Activated naive CD8-positive, alpha-beta T cell treated with anti-CD3 and anti-CD28 coated beads, Interleukin-2, amount 10 ng/mL, durations not matched to agents 7 days and 5 days (primary cell): Measurements from ENCODE around the gene C1orf174. TPM values are rescaled to one million over a fixed set of nuclear protein-coding genes. Genes with fewer than 3 reads are reported as not detected.

Experiments used
- ATAC-seq: fragments of 150-1000 bp; cut with Tn5 transposase; one replicate; pipeline ENCODE4 v1.10.0; 2021; ENCODE audit warnings: low read depth, moderate library complexity
- POLR2A ChIA-PET: fragments of 350-600 bp; sonication (Branson Sonifier 250); formaldehyde crosslinking; loops from one replicate; lab custom pipeline; 2021; ENCODE audit warnings: antibody characterized with exemption; lab: Charles Lee
- DNase-seq: peaks from one replicate; pipeline ENCODE4 v3.0.0; 2021
- H3K27ac Mint-ChIP-seq: one replicate; pipeline ENCODE4 v1.8.0; 2022; ENCODE audit warnings: mild to moderate bottlenecking, mixed read lengths
- H3K27me3 Mint-ChIP-seq: one replicate; pipeline ENCODE4 v1.8.0; 2022; ENCODE audit warnings: mild to moderate bottlenecking, moderate library complexity, mixed read lengths
- H3K36me3 Mint-ChIP-seq: one replicate; pipeline ENCODE4 v1.8.0; 2021; ENCODE audit warnings: mild to moderate bottlenecking, mixed read lengths
- H3K4me1 Mint-ChIP-seq: one replicate; pipeline ENCODE4 v1.8.0; 2021; ENCODE audit warnings: mixed read lengths
- H3K4me3 Mint-ChIP-seq: one replicate; pipeline ENCODE4 v1.8.0; 2022; ENCODE audit warnings: mild to moderate bottlenecking, moderate library complexity, mixed read lengths
- H3K9me3 Mint-ChIP-seq: one replicate; pipeline ENCODE4 v1.8.0; 2021; ENCODE audit warnings: mixed read lengths
- total RNA-seq, 2 experiments: library from RNA; stranded (reverse); gene quantifications; one replicate each; pipeline ENCODE4 v1.2.3, GENCODE V29; 2021

The C1orf174 gene
- total RNA-seq, 2 experiments from 2014 or later: 31.1 to 34.4 TPM

DNA sequence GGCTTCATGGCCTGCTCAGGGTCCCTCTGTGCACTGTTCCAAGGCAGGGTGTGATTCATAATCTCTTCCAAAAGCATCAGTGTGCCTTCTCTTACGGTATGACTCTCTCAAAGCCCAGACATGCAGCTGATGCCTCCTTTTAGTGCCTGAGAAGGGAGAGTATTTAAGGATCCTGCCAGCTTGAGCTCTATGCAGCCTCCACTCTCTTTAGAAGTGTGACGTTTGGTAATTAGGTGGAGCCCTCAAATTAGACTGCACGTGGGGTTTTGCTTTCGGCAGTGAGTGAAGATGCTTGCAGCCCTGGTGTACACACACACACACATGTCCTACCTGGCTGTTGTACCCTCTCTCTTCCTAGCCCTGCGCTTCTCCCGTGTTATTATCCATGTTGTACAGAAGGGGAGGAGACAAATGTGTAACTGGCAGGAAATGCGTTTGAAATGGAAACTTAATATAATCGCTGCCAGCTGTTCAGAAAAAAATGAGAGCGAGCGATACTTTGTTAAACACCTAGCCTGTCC lies 2.6 kb upstream of the C1orf174 start:
- peaks cover 11% of the 10 kb centered on the region for H3K36me3 Mint-ChIP-seq
- POLR2A ChIA-PET: interaction anchor here (1.0 to 6.3 kb wide), 2 partner anchors 46 to 107 kb away, joined by 6 to 64 read pairs; partner anchors contain the start of genes CEP104, DFFB and LRRC47
- peak overlapping the region; percentile 97 for H3K4me3 Mint-ChIP-seq
- no peak for ATAC-seq
- no peak for DNase-seq
- peak overlapping the region; percentile 93 for H3K27ac Mint-ChIP-seq
- H3K9me3 Mint-ChIP-seq: peaks cover 3% of the 10 kb centered on the region
- H3K27me3 Mint-ChIP-seq: no peaks in the 10 kb centered on the region
- peaks cover 43% of the 10 kb centered on the region for H3K4me1 Mint-ChIP-seq

DNA sequence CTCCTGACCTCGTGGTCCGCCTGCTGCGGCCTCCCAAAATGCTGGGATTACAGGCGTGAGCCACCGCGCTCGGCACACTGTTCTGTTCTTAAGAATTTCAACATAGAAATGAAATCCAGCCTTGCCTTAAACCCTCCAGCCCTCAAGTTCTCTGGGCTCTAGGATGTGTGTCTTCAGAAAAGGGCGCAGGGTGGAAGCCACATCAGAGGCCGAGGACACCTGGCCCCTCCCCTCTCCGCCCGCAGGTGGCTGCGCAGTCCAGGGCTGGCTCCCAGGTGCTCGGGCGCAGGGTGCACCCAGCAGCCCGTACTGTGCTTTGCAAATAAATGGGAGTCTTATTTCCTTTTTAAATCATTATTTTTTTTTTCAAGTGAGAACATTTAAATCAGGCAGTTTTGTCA lies 2.0 kb upstream of the C1orf174 start:
- DNase-seq (peak; percentile 59), ATAC-seq (no peak)
- Mint-ChIP-seq H3K27me3 (no peaks in the 10 kb centered on the region), H3K4me3 (peak overlapping the region; percentile 97), H3K4me1 (peaks cover 42% of the 10 kb centered on the region), H3K36me3 (peaks cover 14% of the 10 kb centered on the region), H3K27ac (peak overlapping the region; percentile 93), H3K9me3 (peaks cover 5% of the 10 kb centered on the region)
- POLR2A ChIA-PET: interaction anchor here (6.3 kb wide), 1 partner anchor 45 kb away, joined by 64 read pairs; the partner anchor contains the start of genes CEP104 and DFFB

- peak; percentile 12 for ATAC-seq
- H3K36me3 Mint-ChIP-seq: peaks cover 14% of the 10 kb centered on the region
- DNase-seq: peak; percentile 90
- H3K9me3 Mint-ChIP-seq: peaks cover 5% of the 10 kb centered on the region
- H3K4me1 Mint-ChIP-seq: peaks cover 47% of the 10 kb centered on the region
- H3K4me3 Mint-ChIP-seq: peak overlapping the region; percentile 97
- POLR2A ChIA-PET: interaction anchor here (1.7 to 6.3 kb wide), 2 partner anchors 11 to 44 kb away, joined by 8 to 64 read pairs; partner anchors contain the start of genes CEP104 and DFFB
- H3K27me3 Mint-ChIP-seq: no peaks in the 10 kb centered on the region
- H3K27ac Mint-ChIP-seq: peak overlapping the region; percentile 93
These were observed 977 bp upstream of the C1orf174 start for GRCh38 chr1:3900969-3901529.

DNA sequence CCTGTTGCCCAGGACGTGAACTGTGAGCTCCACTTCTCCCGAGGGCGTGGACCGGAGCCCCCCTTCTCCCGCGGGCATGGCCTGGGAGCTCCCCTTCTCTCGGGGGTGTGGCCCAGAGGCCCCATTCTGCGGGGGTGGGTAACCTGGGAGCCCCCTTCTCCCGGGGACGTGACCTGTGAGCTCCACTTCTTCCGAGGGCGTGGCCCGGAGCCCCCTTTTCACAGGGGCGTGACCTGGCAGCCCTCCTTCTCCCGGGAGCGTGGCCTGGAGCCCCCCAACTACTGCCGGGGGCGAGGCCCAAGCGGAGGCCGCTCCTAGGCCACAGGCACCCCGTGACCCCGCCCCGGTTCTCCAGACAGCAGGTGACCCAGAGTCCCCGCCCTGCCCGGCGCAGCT lies 320 bp downstream of the C1orf174 start:
- no peaks in the 10 kb centered on the region for H3K27me3 Mint-ChIP-seq
- H3K36me3 Mint-ChIP-seq: peaks cover 17% of the 10 kb centered on the region
- peaks cover 5% of the 10 kb centered on the region for H3K9me3 Mint-ChIP-seq
- H3K27ac Mint-ChIP-seq: peak overlapping the region; percentile 93
- ATAC-seq (no peak), DNase-seq (no peak)
- peaks cover 45% of the 10 kb centered on the region for H3K4me1 Mint-ChIP-seq
- peak overlapping the region; percentile 97 for H3K4me3 Mint-ChIP-seq
- POLR2A ChIA-PET: interaction anchor here (1.2 to 6.3 kb wide), 3 partner anchors 9 to 104 kb away, joined by 3 to 64 read pairs (median 8); partner anchors contain the start of genes CEP104, DFFB and LRRC47

GRCh38 chr1:3898994-3899753 lies 898 bp downstream of the C1orf174 start:
- no peak for DNase-seq
- H3K36me3 Mint-ChIP-seq: peaks cover 17% of the 10 kb centered on the region
- no peaks in the 10 kb centered on the region for H3K27me3 Mint-ChIP-seq
- H3K4me1 Mint-ChIP-seq: peaks cover 44% of the 10 kb centered on the region
- H3K9me3 Mint-ChIP-seq: peaks cover 5% of the 10 kb centered on the region
- POLR2A ChIA-PET: interaction anchor here (1.2 to 6.3 kb wide), 3 partner anchors 9 to 103 kb away, joined by 3 to 64 read pairs (median 8); partner anchors contain the start of genes CEP104, DFFB and LRRC47
- no peak for ATAC-seq
- H3K27ac Mint-ChIP-seq: peak overlapping the region; percentile 93
- peak overlapping the region; percentile 97 for H3K4me3 Mint-ChIP-seq

DNA sequence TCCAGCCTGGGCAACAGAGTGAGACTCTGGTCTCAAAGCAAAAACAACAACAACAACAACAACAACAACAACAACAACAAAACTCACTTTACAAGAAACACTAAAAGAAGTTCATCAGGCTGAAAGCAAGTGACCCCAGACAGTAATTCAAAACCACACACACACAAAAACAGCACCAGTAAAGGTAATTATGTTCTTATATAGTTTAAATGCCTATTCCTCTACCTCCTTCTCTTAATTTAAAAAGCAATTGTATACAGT lies 1.7 kb downstream of the C1orf174 start:
- peak overlapping the region; percentile 12 for H3K27ac Mint-ChIP-seq
- peaks cover 37% of the 10 kb centered on the region for H3K4me1 Mint-ChIP-seq

GRCh38 chr1:3896396-3897000 lies 3.6 kb downstream of the C1orf174 start:
- H3K27ac Mint-ChIP-seq: no peak overlapping the region
- no peaks in the 10 kb centered on the region for H3K27me3 Mint-ChIP-seq
- DNase-seq: no peak
- H3K4me1 Mint-ChIP-seq: peaks cover 26% of the 10 kb centered on the region
- peaks cover 5% of the 10 kb centered on the region for H3K9me3 Mint-ChIP-seq
- ATAC-seq: no peak
- H3K36me3 Mint-ChIP-seq: peaks cover 19% of the 10 kb centered on the region
- no peak overlapping the region for H3K4me3 Mint-ChIP-seq
- POLR2A ChIA-PET: no interaction called here

More for the DNA sequence above, 1.7 kb downstream of the C1orf174 start:
- Mint-ChIP-seq H3K27me3 (no peaks in the 10 kb centered on the region), H3K9me3 (peaks cover 5% of the 10 kb centered on the region), H3K36me3 (peaks cover 17% of the 10 kb centered on the region), H3K4me3 (peak overlapping the region; percentile 36)
- no peak for ATAC-seq
- no peak for DNase-seq
- POLR2A ChIA-PET: interaction anchor here (6.3 kb wide), 1 partner anchor 41 kb away, joined by 64 read pairs; the partner anchor contains the start of genes CEP104 and DFFB

DNA sequence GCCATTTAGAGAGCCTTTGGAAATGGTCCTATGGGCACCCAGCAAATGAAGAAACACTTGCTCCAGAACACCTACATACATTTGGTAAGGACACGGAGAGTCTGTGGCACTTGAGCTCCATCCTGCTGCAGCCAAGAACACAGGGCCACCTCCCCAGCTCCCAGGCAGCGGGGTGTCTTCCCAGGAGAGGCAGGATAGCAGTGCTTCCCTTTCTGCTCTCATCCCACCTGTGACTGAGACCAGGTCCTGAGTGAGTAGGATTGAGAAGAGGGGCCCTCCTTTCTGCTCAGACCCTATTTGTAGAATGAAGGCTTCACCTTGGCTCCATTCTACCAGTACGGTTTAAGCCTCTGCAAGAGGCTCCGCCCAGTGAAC lies 4.1 kb downstream of the C1orf174 start:
- peaks cover 27% of the 10 kb centered on the region for H3K4me1 Mint-ChIP-seq
- H3K36me3 Mint-ChIP-seq: peaks cover 20% of the 10 kb centered on the region
- no peak overlapping the region for H3K27ac Mint-ChIP-seq
- no peak overlapping the region for H3K4me3 Mint-ChIP-seq
- DNase-seq (no peak), ATAC-seq (no peak)
- H3K27me3 Mint-ChIP-seq: no peaks in the 10 kb centered on the region
- peaks cover 5% of the 10 kb centered on the region for H3K9me3 Mint-ChIP-seq
- POLR2A ChIA-PET: no interaction called here

DNA sequence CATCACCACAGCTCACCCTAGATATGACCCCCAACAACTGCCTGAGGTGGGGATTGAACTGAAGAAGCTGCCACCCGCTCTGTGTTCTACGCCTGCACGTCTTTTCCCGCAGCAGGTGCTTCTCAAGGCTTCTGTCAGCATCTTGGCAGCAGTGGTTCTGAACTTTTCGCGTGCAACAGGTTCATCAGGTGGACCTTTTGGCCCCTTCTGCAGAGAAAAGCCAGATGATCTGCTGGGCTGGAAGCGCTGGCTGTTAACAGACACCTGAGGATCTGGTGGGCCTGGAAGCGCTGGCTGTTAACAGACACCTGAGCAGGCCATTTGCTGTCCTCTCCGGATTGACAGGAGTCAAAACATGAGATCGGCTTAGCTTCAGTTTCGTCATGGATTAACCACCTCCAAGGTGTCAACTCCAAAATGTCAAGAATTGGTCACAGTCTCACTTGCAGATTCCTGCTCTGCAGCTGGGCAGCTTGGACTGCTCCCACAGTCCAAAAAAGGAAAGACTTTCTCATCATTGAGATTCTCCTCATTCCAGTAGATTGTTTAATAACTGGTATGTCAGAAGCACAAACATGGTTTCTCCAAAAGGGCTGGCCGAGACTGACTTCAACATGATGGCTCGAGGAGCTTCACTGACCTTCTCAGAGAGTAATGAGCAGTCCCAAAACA lies 4.7 kb downstream of the C1orf174 start:
- Mint-ChIP-seq H3K9me3 (peaks cover 5% of the 10 kb centered on the region), H3K36me3 (peaks cover 22% of the 10 kb centered on the region), H3K27me3 (no peaks in the 10 kb centered on the region), H3K4me1 (peaks cover 31% of the 10 kb centered on the region), H3K27ac (no peak overlapping the region), H3K4me3 (no peak overlapping the region)
- DNase-seq: no peak
- ATAC-seq: no peak
- POLR2A ChIA-PET: no interaction called here

GRCh38 chr1:3894626-3895278 lies 5.3 kb downstream of the C1orf174 start:
- no peak overlapping the region for H3K27ac Mint-ChIP-seq
- peaks cover 24% of the 10 kb centered on the region for H3K36me3 Mint-ChIP-seq
- ATAC-seq (no peak), DNase-seq (no peak)
- POLR2A ChIA-PET: no interaction called here
- peaks cover 5% of the 10 kb centered on the region for H3K9me3 Mint-ChIP-seq
- no peak overlapping the region for H3K4me3 Mint-ChIP-seq
- no peaks in the 10 kb centered on the region for H3K27me3 Mint-ChIP-seq
- peaks cover 37% of the 10 kb centered on the region for H3K4me1 Mint-ChIP-seq

DNA sequence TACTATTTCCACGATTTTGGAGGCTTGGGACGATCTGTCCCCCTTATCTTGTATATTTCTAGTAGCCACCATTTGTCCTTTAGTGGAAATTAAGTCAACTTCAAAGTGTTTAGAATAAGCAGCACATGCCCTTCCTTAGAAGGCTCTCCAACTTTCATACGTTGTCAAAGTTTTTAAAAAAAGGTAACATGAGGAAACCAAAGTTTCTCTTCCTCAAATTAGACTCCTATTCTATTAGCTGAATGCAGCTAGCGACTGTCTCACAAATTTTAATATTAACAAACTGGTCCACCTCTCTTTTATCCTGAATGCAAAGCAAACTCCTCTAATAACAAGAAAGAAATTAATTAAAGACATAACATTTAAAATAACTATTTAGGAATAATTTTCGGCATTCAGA lies 6.9 kb downstream of the C1orf174 start:
- Mint-ChIP-seq H3K27ac (no peak overlapping the region), H3K4me3 (no peak overlapping the region), H3K9me3 (peaks cover 5% of the 10 kb centered on the region), H3K36me3 (peaks cover 24% of the 10 kb centered on the region), H3K4me1 (peaks cover 29% of the 10 kb centered on the region), H3K27me3 (no peaks in the 10 kb centered on the region)
- POLR2A ChIA-PET: no interaction called here
- DNase-seq (no peak), ATAC-seq (no peak)

DNA sequence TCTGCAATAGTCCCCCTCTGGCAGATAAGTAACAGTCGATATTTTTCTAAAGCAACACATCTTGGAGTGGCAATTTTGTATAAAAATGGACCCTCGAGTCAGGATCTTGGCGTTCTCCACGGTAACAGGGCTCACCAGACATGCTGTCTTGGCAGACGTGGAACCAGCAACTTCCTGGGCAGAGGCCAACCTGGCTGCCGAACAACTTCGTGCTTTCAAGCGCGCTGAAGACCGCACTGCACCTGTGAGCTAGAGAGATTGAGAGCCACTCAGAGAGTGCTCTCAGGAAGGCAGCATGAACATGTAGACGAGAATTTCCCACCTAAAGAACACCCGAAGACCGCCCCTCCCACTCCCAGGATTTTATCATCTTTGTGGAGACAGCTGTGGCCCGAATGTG lies 7.3 kb downstream of the C1orf174 start:
- H3K27ac Mint-ChIP-seq: no peak overlapping the region
- H3K4me1 Mint-ChIP-seq: peaks cover 25% of the 10 kb centered on the region
- H3K27me3 Mint-ChIP-seq: no peaks in the 10 kb centered on the region
- DNase-seq (no peak), ATAC-seq (no peak)
- peaks cover 20% of the 10 kb centered on the region for H3K36me3 Mint-ChIP-seq
- peak overlapping the region; percentile 5 for H3K4me3 Mint-ChIP-seq
- peaks cover 2% of the 10 kb centered on the region for H3K9me3 Mint-ChIP-seq
- POLR2A ChIA-PET: no interaction called here
